Breast epithelium (tissue), 4 donors: ENCODE measurements around the gene CCDC180. TPM values are rescaled to one million over a fixed set of nuclear protein-coding genes. Genes with fewer than 3 reads are reported as not detected.
"Not testable (repeated sequence)": the region's sequence is repeated elsewhere in the genome, so short reads cannot be mapped to it uniquely, and the experiment has no call there.

Experiments used
- DNase-seq, 2 donors: peaks; one replicate each; pipeline ENCODE4 v3.0.0-alpha.2; 2019; ENCODE audit warnings: low spot score in 2 of 2
- H3K27ac ChIP-seq, 2 donors: fragments of 200-600 bp; sonication (generic) in 1 of 2; one replicate each; pipeline ENCODE4 v1.5.1; 2016 to 2019; ENCODE audit warnings: mild to moderate bottlenecking in 1 of 2
- H3K27me3 ChIP-seq, 2 donors: fragments of 200-600 bp; sonication (generic) in 1 of 2; one replicate each; pipeline versions ENCODE4 v1.5.1 to v1.6.0; 2017 to 2019; ENCODE audit warnings: control low read depth in 1 of 2, mild to moderate bottlenecking in 1 of 2
- H3K36me3 ChIP-seq: fragments of 200-600 bp; one replicate; pipeline ENCODE4 v1.5.1; 2019
- H3K4me1 ChIP-seq, 2 donors: fragments of 200-600 bp; sonication (generic); one replicate each; pipeline ENCODE4 v1.5.1; 2016 to 2019; ENCODE audit warnings: control low read depth in 1 of 2
- H3K4me3 ChIP-seq, 3 donors: fragments of 200-600 bp; sonication (generic); 1 replicate in 2 of 3; 2 replicates in 1 of 3; pipeline ENCODE4 v1.5.1; 2016 to 2019; ENCODE audit warnings: mild to moderate bottlenecking in 3 of 3, moderate library complexity in 2 of 3
- H3K9me3 ChIP-seq, 2 donors: fragments of 200-600 bp; sonication (generic) in 1 of 2; one replicate each; pipeline ENCODE4 v1.5.1; 2016 to 2019; ENCODE audit warnings: control low read depth in 1 of 2
- POLR2A ChIP-seq: fragments of 450-650 bp; IDR thresholded peaks from one replicate; pipeline ENCODE4 v1.6.1; 2016; ENCODE audit warnings: antibody characterized with exemption, mild to moderate bottlenecking, moderate library complexity
- POLR2AphosphoS5 ChIP-seq, 3 donors: sonication (generic); formaldehyde crosslinking; IDR thresholded peaks; one replicate each; pipeline ENCODE4 v1.6.1; 2017; ENCODE audit warnings: antibody characterized with exemption in 3 of 3
- intact Hi-C: fragments of 100-400 bp; cut with DNase I; formaldehyde crosslinking; loops from one replicate; pipeline ENCODE4 v1.15.1; 2023; ENCODE audit warnings: low total_unique reads
- total RNA-seq, 3 donors: library from RNA; depleted of rRNA; stranded (reverse); fragments of >200 nt; gene quantifications; one replicate each; pipeline ENCODE4 v1.1.0, GENCODE V29; 2016
- TF ChIP-seq, protein P1 (sequence below), 3 donors: fragments of 450-650 bp; IDR thresholded peaks; one replicate each; pipeline ENCODE4 v1.5.1; 2016 to 2017; ENCODE audit warnings: antibody characterized with exemption in 3 of 3, mild to moderate bottlenecking in 3 of 3, moderate library complexity in 3 of 3

The CCDC180 gene
- 10 to 100 TPM in 1 of 3 donors, 1 to 10 TPM in 2; 5.4 to 10.6 (median 8.2) TPM for total RNA-seq

DNA sequence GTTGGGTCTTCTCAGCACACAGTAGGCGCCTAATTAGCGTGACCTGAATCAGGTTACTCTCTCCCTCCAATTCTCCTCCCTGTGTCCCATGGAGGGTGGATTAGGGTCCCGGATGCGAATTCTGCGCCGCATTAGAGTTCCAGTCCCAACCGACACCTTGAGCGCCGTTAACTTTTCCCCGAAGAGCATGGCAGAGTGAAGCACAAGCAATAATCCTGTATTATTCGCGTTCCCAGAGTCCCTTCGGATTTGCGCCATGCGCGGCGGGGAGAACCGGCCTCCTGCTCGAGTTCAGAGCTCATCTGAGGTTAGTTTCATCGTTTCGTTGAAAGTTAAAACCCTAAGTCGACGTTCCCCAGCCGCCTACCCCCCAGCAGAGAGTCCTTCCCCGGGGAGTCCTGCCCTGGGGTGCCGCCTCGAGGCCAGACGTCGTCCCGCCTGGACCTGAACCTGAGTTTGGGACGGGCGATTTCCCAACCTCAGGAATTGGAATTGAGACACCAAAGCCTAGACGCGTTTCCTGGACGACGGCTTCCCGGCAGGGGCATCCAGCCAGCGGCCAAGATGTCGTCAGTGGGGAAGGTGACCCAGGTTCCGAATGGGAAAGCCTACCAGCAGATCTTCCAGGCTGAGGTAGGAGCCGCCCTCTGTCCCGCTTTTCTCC is at the start of gene CCDC180:
Gene CCDC180, plus strand, starts transcription at position 160 of the 664 bp plus-strand sequence. Its CDS starts 405 bp downstream, at position 565.
- intact Hi-C loops: no loop called here
- peak within 1 kb of the TSS; percentile 26 to 54 for H3K27ac ChIP-seq
- no peaks in the 10 kb centered on the region for H3K36me3 ChIP-seq
- H3K4me3 ChIP-seq: peak within 1 kb of the TSS; percentile 3 to 58 (median 40)
- H3K4me1 ChIP-seq: no peaks in the 10 kb centered on the region
- H3K9me3 ChIP-seq: no peaks in the 10 kb centered on the region
- peak in 1 of 2 donors; percentile 46 for DNase-seq
- no peaks in the 10 kb centered on the region for H3K27me3 ChIP-seq
- TF ChIP-seq POLR2AphosphoS5 (IDR thresholded peaks at IDR 0.05) (peak in 2 of 3 donors; percentile 9 to 59), POLR2A (no peak)

DNA sequence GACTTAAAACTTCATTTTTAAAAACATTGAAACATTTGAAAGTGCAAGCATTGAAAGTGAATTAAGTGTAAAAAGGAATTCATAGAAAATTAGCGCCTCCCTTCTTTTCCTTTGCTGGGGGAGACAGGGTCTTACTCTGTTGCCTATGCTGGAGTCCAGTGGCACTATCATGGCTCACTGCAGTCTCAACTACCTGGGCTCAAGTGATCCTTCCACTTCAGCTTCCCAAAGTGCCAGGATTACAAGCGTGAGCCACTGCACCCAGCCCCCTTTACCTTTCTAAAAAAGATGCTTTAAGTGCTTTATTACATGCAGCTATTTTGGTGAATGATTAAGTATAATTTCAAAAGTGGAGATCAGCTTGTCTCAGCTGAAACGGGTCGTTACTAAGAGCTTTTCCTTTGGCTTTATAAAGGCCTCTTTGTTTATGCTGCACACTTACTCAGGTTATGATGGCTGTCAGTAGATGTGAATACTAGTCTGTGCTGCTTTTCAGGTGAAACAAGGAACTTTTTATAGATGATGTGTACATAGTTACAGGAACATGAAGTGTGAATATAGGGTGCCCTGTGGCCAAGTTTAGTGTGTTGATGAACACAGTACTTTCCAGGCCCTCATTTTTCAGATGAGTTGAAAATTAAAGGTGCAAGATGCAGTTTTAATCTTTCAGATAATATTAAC is 47.5 kb upstream of the CCDC180 start:
- H3K27me3 ChIP-seq, H3K4me3 ChIP-seq, H3K4me1 ChIP-seq, DNase-seq, H3K36me3 ChIP-seq, H3K9me3 ChIP-seq, H3K27ac ChIP-seq, intact Hi-C loops: not testable (repeated sequence)

DNA sequence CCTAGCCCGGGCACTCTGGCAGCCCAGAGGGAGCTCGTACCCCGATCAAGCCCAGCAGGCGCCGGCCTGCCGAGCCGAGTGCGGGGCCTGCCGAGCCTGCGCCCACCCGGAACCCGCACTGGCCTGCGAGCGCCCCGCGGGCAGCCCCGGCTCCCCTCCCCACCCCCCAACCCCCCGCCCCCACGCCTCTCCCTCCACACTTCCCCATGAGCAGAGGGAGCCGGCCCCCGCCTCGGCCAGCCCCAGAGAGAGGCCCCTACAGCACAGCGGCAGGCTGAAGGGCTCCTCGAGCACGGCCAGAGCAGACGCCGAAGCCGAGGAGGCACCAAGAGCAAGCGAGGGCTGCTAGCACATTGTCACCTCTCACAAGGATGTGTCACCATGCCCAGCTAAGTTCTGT is 36.2 kb upstream of the CCDC180 start:
- no peak for DNase-seq
- H3K4me1 ChIP-seq: no peaks in the 10 kb centered on the region
- H3K9me3 ChIP-seq: no peaks in the 10 kb centered on the region
- intact Hi-C loops: no loop called here
- no peak overlapping the region for H3K4me3 ChIP-seq
- TF ChIP-seq, protein P1, sequence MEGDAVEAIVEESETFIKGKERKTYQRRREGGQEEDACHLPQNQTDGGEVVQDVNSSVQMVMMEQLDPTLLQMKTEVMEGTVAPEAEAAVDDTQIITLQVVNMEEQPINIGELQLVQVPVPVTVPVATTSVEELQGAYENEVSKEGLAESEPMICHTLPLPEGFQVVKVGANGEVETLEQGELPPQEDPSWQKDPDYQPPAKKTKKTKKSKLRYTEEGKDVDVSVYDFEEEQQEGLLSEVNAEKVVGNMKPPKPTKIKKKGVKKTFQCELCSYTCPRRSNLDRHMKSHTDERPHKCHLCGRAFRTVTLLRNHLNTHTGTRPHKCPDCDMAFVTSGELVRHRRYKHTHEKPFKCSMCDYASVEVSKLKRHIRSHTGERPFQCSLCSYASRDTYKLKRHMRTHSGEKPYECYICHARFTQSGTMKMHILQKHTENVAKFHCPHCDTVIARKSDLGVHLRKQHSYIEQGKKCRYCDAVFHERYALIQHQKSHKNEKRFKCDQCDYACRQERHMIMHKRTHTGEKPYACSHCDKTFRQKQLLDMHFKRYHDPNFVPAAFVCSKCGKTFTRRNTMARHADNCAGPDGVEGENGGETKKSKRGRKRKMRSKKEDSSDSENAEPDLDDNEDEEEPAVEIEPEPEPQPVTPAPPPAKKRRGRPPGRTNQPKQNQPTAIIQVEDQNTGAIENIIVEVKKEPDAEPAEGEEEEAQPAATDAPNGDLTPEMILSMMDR (IDR thresholded peaks at IDR 0.05): no peak
- TF ChIP-seq POLR2A (no peak), POLR2AphosphoS5 (IDR thresholded peaks at IDR 0.05) (no peak)
- H3K36me3 ChIP-seq: no peaks in the 10 kb centered on the region
- no peaks in the 10 kb centered on the region for H3K27me3 ChIP-seq
- H3K27ac ChIP-seq: no peak overlapping the region

DNA sequence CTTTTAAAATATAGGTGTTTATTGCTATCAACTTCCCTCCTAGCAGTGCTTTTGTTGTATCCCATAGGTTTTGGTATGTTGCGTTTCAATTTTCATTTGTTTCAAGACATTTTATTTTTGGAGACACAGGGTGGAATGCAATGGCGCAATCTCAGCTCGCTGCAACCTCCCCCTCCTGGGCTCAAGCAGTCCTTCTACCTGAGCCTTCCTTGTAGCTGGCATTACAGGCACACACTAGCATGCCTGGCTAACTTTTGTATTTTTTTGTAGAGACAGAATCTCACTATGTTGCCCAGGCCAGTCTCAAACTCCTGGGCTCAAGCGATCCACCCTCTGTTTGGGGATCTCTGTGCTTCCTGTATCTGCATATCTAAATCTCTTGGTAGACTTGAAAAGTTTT is 35.4 kb upstream of the CCDC180 start:
- no peak overlapping the region for H3K4me3 ChIP-seq
- TF ChIP-seq, protein P1 (IDR thresholded peaks at IDR 0.05): no peak
- TF ChIP-seq POLR2A (no peak), POLR2AphosphoS5 (IDR thresholded peaks at IDR 0.05) (no peak)
- no peaks in the 10 kb centered on the region for H3K4me1 ChIP-seq
- DNase-seq: no peak
- H3K27ac ChIP-seq: no peak overlapping the region
- intact Hi-C loops: no loop called here
- no peaks in the 10 kb centered on the region for H3K9me3 ChIP-seq
- H3K36me3 ChIP-seq: no peaks in the 10 kb centered on the region
- H3K27me3 ChIP-seq: no peaks in the 10 kb centered on the region

DNA sequence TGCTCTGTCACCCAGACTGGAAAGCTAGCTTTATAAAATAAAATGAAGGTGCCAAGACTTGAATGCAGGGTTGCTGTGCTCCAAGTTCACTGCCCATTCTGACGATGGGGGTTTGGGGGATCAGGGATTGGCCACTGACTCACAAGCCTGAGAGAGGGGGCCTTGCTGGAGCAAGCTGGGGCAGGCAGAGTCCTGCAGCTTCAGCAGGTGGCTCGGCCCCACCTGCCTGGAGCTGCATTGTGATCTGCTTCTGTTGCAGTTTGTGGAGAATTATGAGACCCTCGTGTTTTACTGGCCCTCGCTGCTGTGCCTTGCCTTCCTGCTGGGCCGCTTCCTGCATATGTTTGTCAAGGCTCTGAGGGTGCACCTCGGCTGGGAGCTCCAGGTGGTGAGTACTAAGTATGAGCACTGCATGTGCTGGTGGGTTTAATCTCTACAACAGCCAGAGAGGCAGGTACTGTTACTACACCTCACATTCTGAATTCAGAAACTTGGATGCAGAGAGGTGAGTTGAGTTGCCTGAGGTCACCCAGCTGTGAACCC is 31.1 kb upstream of the CCDC180 start:
- no peaks in the 10 kb centered on the region for H3K4me1 ChIP-seq
- DNase-seq: no peak
- H3K36me3 ChIP-seq: peaks cover 7% of the 10 kb centered on the region
- TF ChIP-seq POLR2A: no peak
- TF ChIP-seq POLR2AphosphoS5 (IDR thresholded peaks at IDR 0.05): no peak
- TF ChIP-seq, protein P1 (IDR thresholded peaks at IDR 0.05): no peak
- H3K4me3 ChIP-seq: no peak overlapping the region
- intact Hi-C loops: no loop called here
- H3K27ac ChIP-seq: no peak overlapping the region
- no peaks in the 10 kb centered on the region for H3K27me3 ChIP-seq
- H3K9me3 ChIP-seq: no peaks in the 10 kb centered on the region

DNA sequence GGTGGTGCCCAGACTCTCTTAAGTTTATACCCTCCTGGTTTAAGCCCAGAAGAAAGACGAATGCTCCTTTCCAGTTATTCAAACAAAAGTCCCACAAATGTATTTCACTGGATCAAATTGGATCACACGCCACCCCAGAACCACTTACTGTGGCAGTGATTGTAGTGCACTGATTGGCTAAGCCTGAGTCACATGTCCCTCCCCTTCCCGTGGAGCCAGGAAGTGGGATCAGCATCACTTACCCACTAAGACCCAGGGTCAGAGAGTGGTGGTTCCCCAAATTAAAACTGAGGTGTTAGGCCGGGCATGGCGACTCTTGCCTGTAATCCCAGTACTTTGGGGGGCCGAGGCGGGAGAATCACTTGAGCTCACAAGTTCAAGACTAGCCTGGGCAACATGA is 29.5 kb upstream of the CCDC180 start:
- intact Hi-C loops: no loop called here
- Histone ChIP-seq H3K4me3 (no peak overlapping the region), H3K9me3 (no peaks in the 10 kb centered on the region), H3K36me3 (peaks cover 11% of the 10 kb centered on the region), H3K4me1 (no peaks in the 10 kb centered on the region), H3K27me3 (no peaks in the 10 kb centered on the region), H3K27ac (no peak overlapping the region)
- no peak for DNase-seq
- TF ChIP-seq POLR2A: no peak
- no peak for TF ChIP-seq POLR2AphosphoS5 (IDR thresholded peaks at IDR 0.05)
- TF ChIP-seq, protein P1 (IDR thresholded peaks at IDR 0.05): no peak
